GM11168 (cell line): Measurements from ENCODE around the gene KIAA0586.
"Not testable (repeated sequence)": the region's sequence is repeated elsewhere in the genome, so short reads cannot be mapped to it uniquely, and the experiment has no call there.

Source experiments
- in situ Hi-C: fragments of 300-500 bp; cut with MboI; formaldehyde crosslinking; loops from one replicate; pipeline ENCODE4 v1.12.0; 2022; ENCODE audit warnings: low sequenced_read_pairs; ENCODE audit not compliant: unreplicated experiment

KIAA0586 gene

GRCh38 chr14:58427281-58428117, at the start of gene KIAA0586, which contains the start of gene TIMM9:
KIAA0586 (plus strand) TSS chr14:58427719; CDS start chr14:58428265, 546 bp downstream.
TIMM9 (minus strand) TSS chr14:58427531; CDS start chr14:58411945, 15,586 bp downstream.
- in situ Hi-C loops, result no loop called here

- in situ Hi-C loops, result no loop called here
Measured at GRCh38 chr14:58390830-58391229, 36.7 kb upstream of the KIAA0586 start.

- in situ Hi-C loops, result no loop called here
Measured at GRCh38 chr14:58395562-58395811, 32.0 kb upstream of the KIAA0586 start.

GRCh38 chr14:58395812-58396788, 31.4 kb upstream of the KIAA0586 start, which contains the start of gene TOMM20L:
TOMM20L (plus strand) TSS chr14:58395930; CDS start chr14:58395958, 28 bp downstream.
- in situ Hi-C loops, result no loop called here

- in situ Hi-C loops, result no loop called here
Measured at GRCh38 chr14:58397156-58397555, 30.4 kb upstream of the KIAA0586 start.

- in situ Hi-C loops, result no loop called here
Measured at GRCh38 chr14:58398495-58398894, 29.0 kb upstream of the KIAA0586 start.

- in situ Hi-C loops, result no loop called here
Measured at GRCh38 chr14:58398895-58399294, 28.6 kb upstream of the KIAA0586 start.

GRCh38 chr14:58401587-58401986, 25.9 kb upstream of the KIAA0586 start:
- in situ Hi-C loops, result no loop called here

GRCh38 chr14:58408681-58409215, 18.8 kb upstream of the KIAA0586 start:
- in situ Hi-C loops, result no loop called here

- in situ Hi-C loops, result no loop called here
Measured at GRCh38 chr14:58414845-58415244, 12.7 kb upstream of the KIAA0586 start.

- in situ Hi-C loops, result no loop called here
Measured at GRCh38 chr14:58415636-58416547, 11.6 kb upstream of the KIAA0586 start.

- in situ Hi-C loops, result not testable (repeated sequence)
Measured at GRCh38 chr14:58416934-58417333, 10.6 kb upstream of the KIAA0586 start.

- in situ Hi-C loops, result no loop called here
Measured at GRCh38 chr14:58426670-58427280, 744 bp upstream of the KIAA0586 start.

- in situ Hi-C loops, result no loop called here
Measured at GRCh38 chr14:58428118-58428683, 682 bp downstream of the KIAA0586 start.

GRCh38 chr14:58430156-58430555, 2.6 kb downstream of the KIAA0586 start:
- in situ Hi-C loops, result no loop called here

GRCh38 chr14:58439476-58439875, 12.0 kb downstream of the KIAA0586 start:
- in situ Hi-C loops, result no loop called here

- in situ Hi-C loops, result no loop called here
Measured at GRCh38 chr14:58444627-58445026, 17.1 kb downstream of the KIAA0586 start.

- in situ Hi-C loops, result no loop called here
Measured at GRCh38 chr14:58455593-58456265, 28.2 kb downstream of the KIAA0586 start.
